Upper lobe of right lung (tissue), 1 donor: ENCODE data around the gene MAFF. TPM values are rescaled to one million over a fixed set of nuclear protein-coding genes. Genes with fewer than 3 reads are reported as not detected.

Experiments used
- ATAC-seq: fragments of 200-7000 bp; cut with Tn5 transposase; one replicate; pipeline ENCODE4 v1.9.1; 2020; ENCODE audit warnings: mild to moderate bottlenecking, moderate library complexity
- DNase-seq: peaks from one replicate; pipeline ENCODE4 v3.0.0-alpha.2; 2020
- H3K27ac ChIP-seq: fragments of 200-600 bp; one replicate; pipeline ENCODE4 v1.8.0; 2022
- H3K27me3 ChIP-seq: fragments of 200-600 bp; one replicate; pipeline ENCODE4 v1.8.0; 2022; ENCODE audit warnings: mild to moderate bottlenecking
- H3K36me3 ChIP-seq: fragments of 200-600 bp; one replicate; pipeline ENCODE4 v1.8.0; 2022
- H3K4me1 ChIP-seq: fragments of 200-600 bp; one replicate; pipeline ENCODE4 v1.8.0; 2022
- H3K4me3 ChIP-seq: fragments of 200-600 bp; one replicate; pipeline ENCODE4 v1.8.0; 2022; ENCODE audit warnings: mild to moderate bottlenecking
- H3K9me3 ChIP-seq: fragments of 200-600 bp; one replicate; pipeline ENCODE4 v1.8.0; 2022
- CTCF ChIP-seq: fragments of 200-600 bp; IDR thresholded peaks from one replicate; pipeline ENCODE4 v1.8.0; 2022; ENCODE audit warnings: antibody characterized with exemption
- intact Hi-C: fragments of 100-400 bp; cut with DNase I; formaldehyde crosslinking; loops from one replicate; pipeline ENCODE4 v1.11.0; 2022
- total RNA-seq: library from RNA; stranded (reverse); fragmentation: NEBNext Ultra II Directional; extraction: Animal tissue kit (Norgen Biotek cat#: 25700); gene quantifications from one replicate; pipeline ENCODE4 v1.2.1, GENCODE V29; 2021
- donor health status: DM: no; HTN: yes; CAD: no; lungs with severe emphysema.

Gene MAFF
- total RNA-seq, 1 donor from 2014 or later: 48.9 TPM

GRCh38 chr22:38228326-38228872 lies 26.6 kb downstream of the MAFF start:
- TF ChIP-seq CTCF: no peak
- Histone ChIP-seq H3K27ac (peak overlapping the region; percentile 85), H3K27me3 (no peaks in the 10 kb centered on the region), H3K4me1 (peaks cover 22% of the 10 kb centered on the region), H3K4me3 (no peak overlapping the region), H3K36me3 (peaks cover 58% of the 10 kb centered on the region), H3K9me3 (no peaks in the 10 kb centered on the region)
- ATAC-seq (no peak), DNase-seq (no peak)
- intact Hi-C loops: no loop called here

- H3K27ac ChIP-seq: peak overlapping the region; percentile 85
- no peak overlapping the region for H3K4me3 ChIP-seq
- DNase-seq (no peak), ATAC-seq (peak; percentile 44)
- peaks cover 62% of the 10 kb centered on the region for H3K36me3 ChIP-seq
- no peak for TF ChIP-seq CTCF
- H3K9me3 ChIP-seq: no peaks in the 10 kb centered on the region
- no peaks in the 10 kb centered on the region for H3K27me3 ChIP-seq
- intact Hi-C loops: no loop called here
- H3K4me1 ChIP-seq: peaks cover 22% of the 10 kb centered on the region
Measured at GRCh38 chr22:38228873-38229740, 27.3 kb downstream of the MAFF start.

GRCh38 chr22:38230108-38230825 lies 28.5 kb downstream of the MAFF start:
- ATAC-seq (peak; percentile 76), DNase-seq (no peak)
- H3K36me3 ChIP-seq: peaks cover 62% of the 10 kb centered on the region
- peaks cover 22% of the 10 kb centered on the region for H3K4me1 ChIP-seq
- H3K4me3 ChIP-seq: no peak overlapping the region
- intact Hi-C loops: no loop called here
- no peaks in the 10 kb centered on the region for H3K27me3 ChIP-seq
- peak; percentile 51 for TF ChIP-seq CTCF
- no peaks in the 10 kb centered on the region for H3K9me3 ChIP-seq
- peak overlapping the region; percentile 59 for H3K27ac ChIP-seq

GRCh38 chr22:38230916-38231315 lies 29.1 kb downstream of the MAFF start:
- no peaks in the 10 kb centered on the region for H3K9me3 ChIP-seq
- H3K27me3 ChIP-seq: no peaks in the 10 kb centered on the region
- no peak overlapping the region for H3K4me3 ChIP-seq
- TF ChIP-seq CTCF: no peak
- DNase-seq: no peak
- intact Hi-C loops: no loop called here
- peaks cover 62% of the 10 kb centered on the region for H3K36me3 ChIP-seq
- H3K27ac ChIP-seq: peak overlapping the region; percentile 59
- ATAC-seq: no peak
- peaks cover 22% of the 10 kb centered on the region for H3K4me1 ChIP-seq

- DNase-seq: no peak
- no peak for TF ChIP-seq CTCF
- no peaks in the 10 kb centered on the region for H3K27me3 ChIP-seq
- no peak for ATAC-seq
- H3K4me3 ChIP-seq: no peak overlapping the region
- intact Hi-C loops: no loop called here
- H3K9me3 ChIP-seq: no peaks in the 10 kb centered on the region
- peaks cover 32% of the 10 kb centered on the region for H3K4me1 ChIP-seq
- peaks cover 62% of the 10 kb centered on the region for H3K36me3 ChIP-seq
- H3K27ac ChIP-seq: no peak overlapping the region
Measured at GRCh38 chr22:38232196-38232595, 30.4 kb downstream of the MAFF start.
